ENCODE results near the gene CRIP3. TPM values are rescaled to one million over a fixed set of nuclear protein-coding genes. Genes with fewer than 3 reads are reported as not detected.
A peak's percentile ranks its signal among the peaks of the same experiment; 100 is the strongest.

The CRIP3 gene
- total and polyA plus RNA-seq, 10 of the 15 experiments (the other 5 are each of a cell fraction or from before 2014, with no cell fraction given), result 1.5 to 9.2 (median 2.2) TPM

DNA sequence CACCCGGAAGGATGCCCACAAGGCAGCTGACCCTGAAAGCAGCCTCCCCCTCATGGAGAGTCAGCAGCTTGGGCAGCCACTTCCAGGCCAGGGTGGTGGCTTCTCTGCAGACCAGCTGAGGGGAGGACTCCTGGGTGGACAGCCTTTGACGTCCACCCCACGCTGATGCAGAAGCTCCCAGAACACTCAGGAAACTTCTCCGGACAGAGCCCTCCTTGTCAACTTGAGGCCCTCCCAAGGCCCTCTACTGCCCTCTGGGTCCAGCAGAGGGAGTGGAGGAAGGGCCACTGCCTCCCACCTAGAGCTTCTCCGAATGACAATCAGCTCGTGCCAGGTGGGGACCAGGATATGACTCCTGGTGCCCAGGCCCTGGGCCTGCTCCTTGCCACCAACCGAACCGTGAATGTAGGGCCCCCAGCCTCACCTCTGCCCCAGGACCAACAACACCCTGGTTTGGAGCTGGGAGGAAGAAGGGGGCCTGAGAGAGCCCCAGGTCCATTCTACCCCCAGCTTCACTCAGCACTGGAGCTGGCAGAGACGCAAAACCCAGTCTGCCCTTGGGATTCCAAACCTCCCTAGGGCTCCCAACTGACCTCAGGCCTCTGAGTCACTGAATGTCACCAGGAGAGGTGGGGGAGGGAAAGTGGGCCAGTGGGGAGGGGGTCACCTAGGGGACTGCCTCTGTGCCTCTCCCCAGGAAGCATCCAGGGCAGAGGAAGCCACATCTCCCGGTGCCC lies 21.5 kb downstream of the CRIP3 start:
- Histone ChIP-seq H3K9me3 (replicated peaks; ENCODE audit: control insufficient read depth, insufficient read depth, low read length) (no peaks in the 10 kb centered on the region), H3K4me2 (ENCODE audit: control insufficient read depth, insufficient read depth) (no peak overlapping the region), H3K27ac (ENCODE audit: control insufficient read depth, insufficient read depth) (no peak overlapping the region), H3K27me3 (replicated peaks in 1 of 2; ENCODE audit: control insufficient read depth in 2 of 2, insufficient read depth in 2 of 2, low read length in 1 of 2) (peaks cover 0 to 2% of the 10 kb centered on the region in 2 experiments; a peak in 3 of 4 replicates), H3K36me3 (ENCODE audit: control insufficient read depth in 2 of 2, insufficient read depth in 2 of 2, low read length in 1 of 2) (no peaks in the 10 kb centered on the region), H2AFZ (ENCODE audit: control insufficient read depth, low read depth, low read length) (no peak overlapping the region), H3K4me1 (ENCODE audit: control insufficient read depth, insufficient read depth, low read length) (no peaks in the 10 kb centered on the region), H3K9ac (ENCODE audit: control insufficient read depth, insufficient read depth, low read length) (no peak overlapping the region), H3K79me2 (ENCODE audit: control insufficient read depth, insufficient read depth, low read length) (no peaks in the 10 kb centered on the region), H3K4me3 (no peak overlapping the region), H4K20me1 (ENCODE audit: control insufficient read depth, insufficient read depth) (no peaks in the 10 kb centered on the region)
- CTCF ChIA-PET, result interaction anchor here (0.8 to 1.1 kb wide), 2 partner anchors 23 to 74 kb away, joined by 3 read pairs; no protein-coding TSS in a partner anchor
- TF ChIP-seq, protein P1, sequence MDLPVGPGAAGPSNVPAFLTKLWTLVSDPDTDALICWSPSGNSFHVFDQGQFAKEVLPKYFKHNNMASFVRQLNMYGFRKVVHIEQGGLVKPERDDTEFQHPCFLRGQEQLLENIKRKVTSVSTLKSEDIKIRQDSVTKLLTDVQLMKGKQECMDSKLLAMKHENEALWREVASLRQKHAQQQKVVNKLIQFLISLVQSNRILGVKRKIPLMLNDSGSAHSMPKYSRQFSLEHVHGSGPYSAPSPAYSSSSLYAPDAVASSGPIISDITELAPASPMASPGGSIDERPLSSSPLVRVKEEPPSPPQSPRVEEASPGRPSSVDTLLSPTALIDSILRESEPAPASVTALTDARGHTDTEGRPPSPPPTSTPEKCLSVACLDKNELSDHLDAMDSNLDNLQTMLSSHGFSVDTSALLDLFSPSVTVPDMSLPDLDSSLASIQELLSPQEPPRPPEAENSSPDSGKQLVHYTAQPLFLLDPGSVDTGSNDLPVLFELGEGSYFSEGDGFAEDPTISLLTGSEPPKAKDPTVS (IDR thresholded peaks at IDR 0.05; ENCODE audit: low read depth, low read length), result no peak
- TF ChIP-seq, protein P2, sequence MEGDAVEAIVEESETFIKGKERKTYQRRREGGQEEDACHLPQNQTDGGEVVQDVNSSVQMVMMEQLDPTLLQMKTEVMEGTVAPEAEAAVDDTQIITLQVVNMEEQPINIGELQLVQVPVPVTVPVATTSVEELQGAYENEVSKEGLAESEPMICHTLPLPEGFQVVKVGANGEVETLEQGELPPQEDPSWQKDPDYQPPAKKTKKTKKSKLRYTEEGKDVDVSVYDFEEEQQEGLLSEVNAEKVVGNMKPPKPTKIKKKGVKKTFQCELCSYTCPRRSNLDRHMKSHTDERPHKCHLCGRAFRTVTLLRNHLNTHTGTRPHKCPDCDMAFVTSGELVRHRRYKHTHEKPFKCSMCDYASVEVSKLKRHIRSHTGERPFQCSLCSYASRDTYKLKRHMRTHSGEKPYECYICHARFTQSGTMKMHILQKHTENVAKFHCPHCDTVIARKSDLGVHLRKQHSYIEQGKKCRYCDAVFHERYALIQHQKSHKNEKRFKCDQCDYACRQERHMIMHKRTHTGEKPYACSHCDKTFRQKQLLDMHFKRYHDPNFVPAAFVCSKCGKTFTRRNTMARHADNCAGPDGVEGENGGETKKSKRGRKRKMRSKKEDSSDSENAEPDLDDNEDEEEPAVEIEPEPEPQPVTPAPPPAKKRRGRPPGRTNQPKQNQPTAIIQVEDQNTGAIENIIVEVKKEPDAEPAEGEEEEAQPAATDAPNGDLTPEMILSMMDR (IDR thresholded peaks at IDR 0.05 in 2 of 3, conservative IDR thresholded peaks at IDR 0.05 in 1 of 3; ENCODE audit: control insufficient read depth in 2 of 3, extremely low read depth in 1 of 3, insufficient read depth in 1 of 3, low read depth in 3 of 3, low read length in 3 of 3), result 0 out of 6 replicates have a peak, but pooled peaks of 1 of the 3 experiments have one; percentile 1
- POLR2A ChIA-PET, result no interaction called here
- SMC1A ChIA-PET (ENCODE audit: uncharacterized antibody, unreplicated experiment), result interaction anchor here (0.5 to 0.8 kb wide), 2 partner anchors 71 to 122 kb away, joined by 3 to 5 read pairs; no protein-coding TSS in a partner anchor
- no peak for FAIRE-seq
- peak; percentile 52 for ATAC-seq
- no peak for DNase-seq (ENCODE audit: low read depth, low spot score)
- 43% methylated on average over 10 of the region's 10 CpGs for WGBS (ENCODE audit: insufficient coverage, insufficient replicate concordance, low lambda C conversion rate, missing lambda C conversion rate)
- in situ Hi-C loops (cut with MboI), result no loop called here
- no TSS peak for BruUV-seq (replicated peaks)
- RAD21 ChIA-PET (ENCODE audit: unreplicated experiment), result no interaction called here
- intact Hi-C loops (cut with micrococcal nuclease; ENCODE audit: unreplicated experiment), result no loop called here
